Hepatocyte (in vitro differentiated cells): ENCODE measurements around the gene TPRX1.

Source experiments
- EZH2 ChIP-seq: fragments of 200-600 bp; sonication (generic); IDR thresholded peaks from 2 replicates; pipeline ENCODE4 v1.6.1; 2016; ENCODE audit warnings: antibody characterized with exemption, mild to moderate bottlenecking, borderline replicate concordance
- EZH2phosphoT487 ChIP-seq: fragments of 200-600 bp; sonication (generic); IDR thresholded peaks from one replicate; pipeline ENCODE4 v1.6.1; 2018; ENCODE audit warnings: antibody characterized with exemption, mild to moderate bottlenecking, low read depth, moderate library complexity; ENCODE audit not compliant: unreplicated experiment, severe bottlenecking
- TF ChIP-seq, protein P1 (sequence below): fragments of 200-600 bp; sonication (generic); IDR thresholded peaks from 2 replicates; pipeline ENCODE4 v1.5.1; 2016; ENCODE audit warnings: antibody characterized with exemption, mild to moderate bottlenecking; ENCODE audit not compliant: poor library complexity

GRCh38 chr19:47821460-47822020, 17.2 kb upstream of the TPRX1 start, which contains the start of gene CRX:
- TF ChIP-seq, protein P1, sequence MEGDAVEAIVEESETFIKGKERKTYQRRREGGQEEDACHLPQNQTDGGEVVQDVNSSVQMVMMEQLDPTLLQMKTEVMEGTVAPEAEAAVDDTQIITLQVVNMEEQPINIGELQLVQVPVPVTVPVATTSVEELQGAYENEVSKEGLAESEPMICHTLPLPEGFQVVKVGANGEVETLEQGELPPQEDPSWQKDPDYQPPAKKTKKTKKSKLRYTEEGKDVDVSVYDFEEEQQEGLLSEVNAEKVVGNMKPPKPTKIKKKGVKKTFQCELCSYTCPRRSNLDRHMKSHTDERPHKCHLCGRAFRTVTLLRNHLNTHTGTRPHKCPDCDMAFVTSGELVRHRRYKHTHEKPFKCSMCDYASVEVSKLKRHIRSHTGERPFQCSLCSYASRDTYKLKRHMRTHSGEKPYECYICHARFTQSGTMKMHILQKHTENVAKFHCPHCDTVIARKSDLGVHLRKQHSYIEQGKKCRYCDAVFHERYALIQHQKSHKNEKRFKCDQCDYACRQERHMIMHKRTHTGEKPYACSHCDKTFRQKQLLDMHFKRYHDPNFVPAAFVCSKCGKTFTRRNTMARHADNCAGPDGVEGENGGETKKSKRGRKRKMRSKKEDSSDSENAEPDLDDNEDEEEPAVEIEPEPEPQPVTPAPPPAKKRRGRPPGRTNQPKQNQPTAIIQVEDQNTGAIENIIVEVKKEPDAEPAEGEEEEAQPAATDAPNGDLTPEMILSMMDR = no peak
- TF ChIP-seq EZH2 (no peak), EZH2phosphoT487 (no peak)
